MV-4-11 (cell line): ENCODE measurements around the gene AGPAT2.
"Not testable (repeated sequence)": the region's sequence is repeated elsewhere in the genome, so short reads cannot be mapped to it uniquely, and the experiment has no call there.

Experiments
- DNase-seq: peaks from one replicate; lab custom pipeline; 2025; lab: John Stamatoyannopoulos, UW

The AGPAT2 gene

GRCh38 chr9:136645352-136645902 is 41.8 kb downstream of the AGPAT2 start:
- DNase-seq: no peak

GRCh38 chr9:136644593-136645351 is 42.5 kb downstream of the AGPAT2 start:
- DNase-seq: peak; percentile 69

GRCh38 chr9:136644343-136644592 is 43.0 kb downstream of the AGPAT2 start:
- DNase-seq: no peak

- no peak for DNase-seq
These were observed 43.5 kb downstream of the AGPAT2 start for GRCh38 chr9:136643596-136644342.

- DNase-seq: no peak
These were observed 44.8 kb downstream of the AGPAT2 start for GRCh38 chr9:136642439-136642921.

GRCh38 chr9:136640171-136641111 is 46.8 kb downstream of the AGPAT2 start:
- no peak for DNase-seq

GRCh38 chr9:136634904-136635303 is 52.4 kb downstream of the AGPAT2 start:
- no peak for DNase-seq

- not testable (repeated sequence) for DNase-seq
These were observed 54.7 kb downstream of the AGPAT2 start for GRCh38 chr9:136632491-136633106.

GRCh38 chr9:136632072-136632471 is 55.2 kb downstream of the AGPAT2 start:
- DNase-seq: not testable (repeated sequence)

GRCh38 chr9:136631038-136632000 is 55.9 kb downstream of the AGPAT2 start:
- peak; percentile 78 for DNase-seq

GRCh38 chr9:136630662-136630992 is 56.6 kb downstream of the AGPAT2 start:
- DNase-seq: no peak

- peak; percentile 33 for DNase-seq
These were observed 57.2 kb downstream of the AGPAT2 start for GRCh38 chr9:136629879-136630661.

GRCh38 chr9:136629001-136629878 is 58.0 kb downstream of the AGPAT2 start:
- no peak for DNase-seq

GRCh38 chr9:136628268-136628667 is 59.0 kb downstream of the AGPAT2 start:
- no peak for DNase-seq

GRCh38 chr9:136627703-136628102 is 59.6 kb downstream of the AGPAT2 start:
- no peak for DNase-seq

- DNase-seq: no peak
These were observed 60.3 kb downstream of the AGPAT2 start for GRCh38 chr9:136626740-136627642.

GRCh38 chr9:136626066-136626725 is 61.1 kb downstream of the AGPAT2 start:
- no peak for DNase-seq
